Sigmoid colon (tissue), 7 donors: ENCODE data around the gene WDR33. TPM values are rescaled to one million over a fixed set of nuclear protein-coding genes. Genes with fewer than 3 reads are reported as not detected.
"Not testable (repeated sequence)": the region's sequence is repeated elsewhere in the genome, so short reads cannot be mapped to it uniquely, and the experiment has no call there.

Experiments
- DNase-seq: peaks from one replicate; pipeline ENCODE4 v3.0.0-alpha.2; 2019
- H3K27ac ChIP-seq, 4 donors: fragments of 200-600 bp; sonication (generic); one replicate each; pipeline ENCODE4 v1.5.1; 2016 to 2019; ENCODE audit warnings: mild to moderate bottlenecking in 1 of 4
- H3K27me3 ChIP-seq, 3 donors: fragments of 200-600 bp; sonication (generic); one replicate each; pipeline ENCODE4 v1.5.1; 2019; ENCODE audit warnings: mild to moderate bottlenecking in 1 of 3
- H3K36me3 ChIP-seq, 4 donors: fragments of 200-600 bp; sonication (generic); one replicate each; pipeline ENCODE4 v1.5.1; 2016 to 2019
- H3K4me1 ChIP-seq, 4 donors: fragments of 200-600 bp; sonication (generic); one replicate each; pipeline ENCODE4 v1.5.1; 2017 to 2019
- H3K4me3 ChIP-seq, 4 donors: fragments of 200-600 bp; sonication (generic); one replicate each; pipeline ENCODE4 v1.5.1; 2017 to 2019; ENCODE audit warnings: mild to moderate bottlenecking in 2 of 4, moderate library complexity in 1 of 4
- H3K9me3 ChIP-seq, 4 donors: fragments of 200-600 bp in 3 of 4; sonication (generic) in 3 of 4; one replicate each; pipeline versions ENCODE4 v1.5.1 to v1.6.1; 2013 to 2019
- CTCF ChIP-seq, 4 experiments: fragments of 450-650 bp in 3 of 4; fragments of 200-600 bp in 1 of 4; IDR thresholded peaks; one replicate each; pipeline ENCODE4 v1.5.1; 2016 to 2019; ENCODE audit warnings: antibody characterized with exemption in 4 of 4, mild to moderate bottlenecking in 3 of 4, moderate library complexity in 2 of 4
- EP300 ChIP-seq, 4 donors: sonication (generic); formaldehyde crosslinking; IDR thresholded peaks; one replicate each; pipeline ENCODE4 v1.6.1; 2017; ENCODE audit warnings: antibody characterized with exemption in 4 of 4
- POLR2A ChIP-seq, 2 donors: fragments of 450-650 bp; IDR thresholded peaks; one replicate each; pipeline ENCODE4 v1.6.1; 2016; ENCODE audit warnings: antibody characterized with exemption in 2 of 2, mild to moderate bottlenecking in 2 of 2, moderate library complexity in 2 of 2
- POLR2AphosphoS5 ChIP-seq, 4 donors: sonication (generic); formaldehyde crosslinking; IDR thresholded peaks; one replicate each; pipeline ENCODE4 v1.6.1; 2017; ENCODE audit warnings: antibody characterized with exemption in 4 of 4
- WGBS, 2 donors: extraction: QIAGEN DNeasy Blood & Tissue Kit; methylation state at CpG; one replicate each; pipeline ENCODE4 v1.1.7; 2013; 5-methylcytosine and 5-hydroxymethylcytosine counted together
- intact Hi-C: fragments of 100-400 bp; cut with DNase I; formaldehyde crosslinking; loops from one replicate; pipeline ENCODE4 v1.15.1; 2023
- polyA plus RNA-seq, 3 donors: library from polyadenylated mRNA; stranded (reverse); fragments of 200-250 nt; gene quantifications; one replicate each; pipeline ENCODE4 v1.2.3, GENCODE V29; 2013
- total RNA-seq, 4 donors: library from RNA; depleted of rRNA; stranded (reverse); fragments of >200 nt; gene quantifications; one replicate each; pipeline ENCODE4 v1.1.0, GENCODE V29; 2016
- donor health status: healthy with polysubstance abuse.
- donor health status: Bipolar disorder and iron deficiency.
- donor health status: healthy.

Gene WDR33
- total and polyA plus RNA-seq, 7 donors = 8.3 to 45.2 (median 37.8) TPM

- Histone ChIP-seq H3K4me3 (no peak overlapping the region), H3K27ac (no peak overlapping the region), H3K9me3 (no peaks in the 10 kb centered on the region), H3K4me1 (peaks cover 0 to 24% (median 3%) of the 10 kb centered on the region in 4 donors), H3K27me3 (no peaks in the 10 kb centered on the region), H3K36me3 (peaks cover 0 to 42% (median 7%) of the 10 kb centered on the region in 4 donors)
- intact Hi-C loops = no loop called here
- 84 to 90% methylated on average over 9 of the region's 9 CpGs for WGBS, 2 donors
- TF ChIP-seq EP300 (IDR thresholded peaks at IDR 0.05) (no peak), CTCF (IDR thresholded peaks at IDR 0.05) (no peak), POLR2A (IDR thresholded peaks at IDR 0.05) (no peak), POLR2AphosphoS5 (IDR thresholded peaks at IDR 0.05) (no peak)
- DNase-seq = no peak
Observed at GRCh38 chr2:127770973-127771735, 39.8 kb downstream of the WDR33 start.

- H3K9me3 ChIP-seq, intact Hi-C loops, DNase-seq, H3K27ac ChIP-seq, H3K27me3 ChIP-seq, H3K4me3 ChIP-seq: not testable (repeated sequence)
- Histone ChIP-seq H3K36me3 (peaks cover 0 to 47% (median 7%) of the 10 kb centered on the region in 4 donors), H3K4me1 (peaks cover 0 to 19% (median 0%) of the 10 kb centered on the region in 4 donors)
- 96 to 97% methylated on average over 6 of the region's 6 CpGs for WGBS, 2 donors
Observed at GRCh38 chr2:127770534-127770933, 40.4 kb downstream of the WDR33 start.

GRCh38 chr2:127769587-127769986, 41.4 kb downstream of the WDR33 start:
- H3K9me3 ChIP-seq = no peaks in the 10 kb centered on the region
- H3K4me3 ChIP-seq = no peak overlapping the region
- peaks cover 0 to 56% (median 15%) of the 10 kb centered on the region in 4 donors for H3K36me3 ChIP-seq
- no peak for DNase-seq
- WGBS, 2 donors = 93 to 94% methylated on average over 2 of the region's 2 CpGs
- intact Hi-C loops = no loop called here
- H3K27me3 ChIP-seq = no peaks in the 10 kb centered on the region
- H3K4me1 ChIP-seq = peaks cover 0 to 19% (median 0%) of the 10 kb centered on the region in 4 donors
- TF ChIP-seq EP300 (IDR thresholded peaks at IDR 0.05) (no peak), POLR2A (IDR thresholded peaks at IDR 0.05) (no peak), CTCF (IDR thresholded peaks at IDR 0.05) (no peak), POLR2AphosphoS5 (IDR thresholded peaks at IDR 0.05) (no peak)
- H3K27ac ChIP-seq = no peak overlapping the region

GRCh38 chr2:127768775-127769479, 42.0 kb downstream of the WDR33 start:
- no peak overlapping the region for H3K4me3 ChIP-seq
- TF ChIP-seq CTCF (IDR thresholded peaks at IDR 0.05) = no peak
- no peak for TF ChIP-seq POLR2AphosphoS5 (IDR thresholded peaks at IDR 0.05)
- TF ChIP-seq EP300 (IDR thresholded peaks at IDR 0.05) = no peak
- no peak for TF ChIP-seq POLR2A (IDR thresholded peaks at IDR 0.05)
- WGBS, 2 donors = 85 to 93% methylated on average over 6 of the region's 6 CpGs
- H3K36me3 ChIP-seq = peaks cover 0 to 62% (median 21%) of the 10 kb centered on the region in 4 donors
- H3K27ac ChIP-seq = no peak overlapping the region
- intact Hi-C loops = no loop called here
- DNase-seq = no peak
- no peaks in the 10 kb centered on the region for H3K27me3 ChIP-seq
- peaks cover 0 to 19% (median 0%) of the 10 kb centered on the region in 4 donors for H3K4me1 ChIP-seq
- H3K9me3 ChIP-seq = no peaks in the 10 kb centered on the region

GRCh38 chr2:127763776-127764175, 47.2 kb downstream of the WDR33 start:
- Histone ChIP-seq H3K9me3 (no peaks in the 10 kb centered on the region), H3K27me3 (no peaks in the 10 kb centered on the region), H3K4me1 (no peaks in the 10 kb centered on the region), H3K36me3 (peaks cover 4 to 93% (median 42%) of the 10 kb centered on the region in 4 donors), H3K4me3 (no peak overlapping the region), H3K27ac (no peak overlapping the region)
- TF ChIP-seq POLR2AphosphoS5 (IDR thresholded peaks at IDR 0.05) (no peak), CTCF (IDR thresholded peaks at IDR 0.05) (no peak)
- intact Hi-C loops = no loop called here
- no peak for DNase-seq
